ENCODE data around the gene SLC18A3. TPM values are rescaled to one million over a fixed set of nuclear protein-coding genes. Genes with fewer than 3 reads are reported as not detected.

Gene SLC18A3
- total and polyA plus RNA-seq, 7 experiments from 2014 or later = not detected

DNA sequence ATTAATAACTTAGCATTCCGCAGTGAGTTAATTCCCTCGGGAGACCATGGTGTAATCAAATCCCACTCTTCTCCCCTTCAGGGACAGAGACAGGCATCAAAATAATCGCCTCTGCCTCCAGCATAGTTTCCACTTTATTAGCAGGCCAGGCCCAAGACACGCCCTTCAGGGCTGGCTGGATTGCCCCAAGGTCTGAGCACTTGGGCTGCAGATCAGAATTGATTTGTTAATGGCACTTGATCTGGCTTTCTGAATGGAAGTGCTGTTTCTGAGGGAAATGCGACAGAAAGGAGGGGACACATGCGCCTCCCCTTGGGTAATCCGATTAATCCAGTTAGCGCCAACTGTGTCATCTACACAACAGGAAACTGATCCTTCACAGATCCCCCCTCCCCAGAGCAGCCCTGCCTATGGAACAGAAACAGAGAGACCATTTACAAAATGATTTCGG, 19.3 kb downstream of the SLC18A3 start:
- intact Hi-C loops (cut with micrococcal nuclease) = no loop called here

GRCh38 chr10:49631975-49632374, 21.9 kb downstream of the SLC18A3 start:
- no peaks in the 10 kb centered on the region for H3K4me1 ChIP-seq (ENCODE audit: control insufficient read depth in 2 of 2, insufficient read depth in 2 of 2, low read length in 2 of 2)

More for the DNA sequence above, 19.3 kb downstream of the SLC18A3 start:
- CTCF ChIA-PET = no interaction called here
- Histone ChIP-seq H3K4me1 (ENCODE audit: control insufficient read depth in 2 of 2, insufficient read depth in 2 of 2, low read length in 2 of 2) (no peaks in the 10 kb centered on the region), H3K27me3 (ENCODE audit: control insufficient read depth in 2 of 2, insufficient read depth in 2 of 2, low read length in 2 of 2) (no peaks in the 10 kb centered on the region), H3K27ac (ENCODE audit: low read depth, low read length) (no peak overlapping the region), H3K36me3 (ENCODE audit: control insufficient read depth in 2 of 3, insufficient read depth in 3 of 3, low read length in 3 of 3) (no peaks in the 10 kb centered on the region), H3K4me3 (ENCODE audit: low read length) (no peak overlapping the region), H3K9me3 (ENCODE audit: control insufficient read depth in 2 of 3, low read length in 3 of 3) (no peaks in the 10 kb centered on the region)
- Mint-ChIP-seq H3K9me3 (peaks cover 0 to 5% (median 0%) of the 10 kb centered on the region in 11 donors), H3K4me3 (no peak overlapping the region), H3K4me1 (no peaks in the 10 kb centered on the region), H3K27me3 (peaks cover 0 to 8% (median 4%) of the 10 kb centered on the region in 5 donors), H3K27ac (no peak overlapping the region), H3K36me3 (no peaks in the 10 kb centered on the region)
- POLR2A ChIA-PET = no interaction called here
- DNase-seq (no peak), ATAC-seq (no peak)

DNA sequence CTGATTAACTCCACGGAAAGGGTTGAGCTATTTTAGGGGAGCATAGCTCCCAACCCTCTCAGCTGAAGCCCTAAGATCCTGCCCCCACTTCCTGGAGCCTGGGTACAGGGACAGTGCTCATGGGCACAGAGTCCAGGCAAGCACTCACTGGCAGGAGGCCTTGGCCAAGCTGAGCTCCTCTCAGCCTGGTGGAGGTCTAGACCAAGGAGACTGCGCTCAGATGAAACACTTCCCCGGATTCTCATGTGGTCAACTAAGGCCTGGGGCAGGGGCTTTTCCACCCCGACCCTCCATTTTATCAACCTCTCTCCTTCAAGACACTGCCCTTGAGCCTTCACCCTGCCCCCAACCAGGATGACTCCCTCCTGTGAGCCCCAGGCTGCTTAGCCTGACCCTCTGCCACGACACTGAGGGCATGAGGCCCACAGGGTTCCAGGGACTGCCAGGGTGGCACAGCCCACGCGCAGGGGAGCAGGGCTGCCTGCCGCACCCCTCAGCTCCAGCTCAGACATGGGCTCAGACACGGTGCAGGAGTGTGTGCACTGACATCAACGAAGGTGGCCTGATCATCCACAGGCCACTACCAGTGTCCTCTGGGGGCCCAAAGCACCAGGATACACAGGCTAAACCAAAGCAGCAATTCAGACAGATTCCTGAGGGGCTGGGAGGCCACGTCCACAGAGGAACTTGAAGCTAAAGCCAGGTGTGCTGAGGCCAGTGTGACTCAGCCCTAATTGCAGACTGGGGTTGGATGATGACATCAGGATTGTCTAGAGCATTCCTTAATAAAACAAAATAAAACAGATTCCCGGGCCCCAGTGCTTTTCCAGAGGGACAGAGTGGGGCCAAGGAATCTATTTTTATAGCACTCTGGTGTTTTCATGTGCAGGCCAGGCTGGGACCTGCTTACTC, 22.6 kb downstream of the SLC18A3 start:
- Histone ChIP-seq H3K9me3 (ENCODE audit: control insufficient read depth in 2 of 3, low read length in 3 of 3) (no peaks in the 10 kb centered on the region), H3K4me1 (ENCODE audit: control insufficient read depth in 2 of 2, insufficient read depth in 2 of 2, low read length in 2 of 2) (no peaks in the 10 kb centered on the region), H3K27me3 (ENCODE audit: control insufficient read depth in 2 of 2, insufficient read depth in 2 of 2, low read length in 2 of 2) (no peaks in the 10 kb centered on the region), H3K27ac (ENCODE audit: low read depth, low read length) (no peak overlapping the region), H3K36me3 (ENCODE audit: control insufficient read depth in 2 of 3, insufficient read depth in 3 of 3, low read length in 3 of 3) (no peaks in the 10 kb centered on the region), H3K4me3 (ENCODE audit: low read length) (no peak overlapping the region)
- Mint-ChIP-seq H3K9me3 (no peaks in the 10 kb centered on the region), H3K27me3 (peaks cover 0 to 15% (median 1%) of the 10 kb centered on the region in 5 donors), H3K36me3 (no peaks in the 10 kb centered on the region), H3K4me1 (no peaks in the 10 kb centered on the region), H3K4me3 (no peak overlapping the region), H3K27ac (no peak overlapping the region)
- ChIA-PET CTCF (no interaction called here), POLR2A (no interaction called here)
- DNase-seq (no peak), ATAC-seq (no peak)
- intact Hi-C loops (cut with micrococcal nuclease) = no loop called here

More at GRCh38 chr10:49631975-49632374, 21.9 kb downstream of the SLC18A3 start:
- H3K27me3 ChIP-seq (ENCODE audit: control insufficient read depth in 2 of 2, insufficient read depth in 2 of 2, low read length in 2 of 2) = no peaks in the 10 kb centered on the region
- no peaks in the 10 kb centered on the region for H3K9me3 Mint-ChIP-seq
- H3K27ac ChIP-seq (ENCODE audit: low read depth, low read length) = no peak overlapping the region
- H3K27me3 Mint-ChIP-seq = peaks cover 0 to 8% (median under 1%) of the 10 kb centered on the region in 5 donors
- no peak overlapping the region for H3K4me3 Mint-ChIP-seq
- H3K36me3 ChIP-seq (ENCODE audit: control insufficient read depth in 2 of 3, insufficient read depth in 3 of 3, low read length in 3 of 3) = no peaks in the 10 kb centered on the region
- no peak overlapping the region for H3K4me3 ChIP-seq (ENCODE audit: low read length)
- ATAC-seq (no peak), DNase-seq (no peak)
- no peaks in the 10 kb centered on the region for H3K4me1 Mint-ChIP-seq
- H3K36me3 Mint-ChIP-seq = no peaks in the 10 kb centered on the region
- H3K27ac Mint-ChIP-seq = no peak overlapping the region
- ChIA-PET POLR2A (no interaction called here), CTCF (no interaction called here)
- intact Hi-C loops (cut with micrococcal nuclease) = no loop called here
- H3K9me3 ChIP-seq (ENCODE audit: control insufficient read depth in 2 of 3, low read length in 3 of 3) = no peaks in the 10 kb centered on the region

DNA sequence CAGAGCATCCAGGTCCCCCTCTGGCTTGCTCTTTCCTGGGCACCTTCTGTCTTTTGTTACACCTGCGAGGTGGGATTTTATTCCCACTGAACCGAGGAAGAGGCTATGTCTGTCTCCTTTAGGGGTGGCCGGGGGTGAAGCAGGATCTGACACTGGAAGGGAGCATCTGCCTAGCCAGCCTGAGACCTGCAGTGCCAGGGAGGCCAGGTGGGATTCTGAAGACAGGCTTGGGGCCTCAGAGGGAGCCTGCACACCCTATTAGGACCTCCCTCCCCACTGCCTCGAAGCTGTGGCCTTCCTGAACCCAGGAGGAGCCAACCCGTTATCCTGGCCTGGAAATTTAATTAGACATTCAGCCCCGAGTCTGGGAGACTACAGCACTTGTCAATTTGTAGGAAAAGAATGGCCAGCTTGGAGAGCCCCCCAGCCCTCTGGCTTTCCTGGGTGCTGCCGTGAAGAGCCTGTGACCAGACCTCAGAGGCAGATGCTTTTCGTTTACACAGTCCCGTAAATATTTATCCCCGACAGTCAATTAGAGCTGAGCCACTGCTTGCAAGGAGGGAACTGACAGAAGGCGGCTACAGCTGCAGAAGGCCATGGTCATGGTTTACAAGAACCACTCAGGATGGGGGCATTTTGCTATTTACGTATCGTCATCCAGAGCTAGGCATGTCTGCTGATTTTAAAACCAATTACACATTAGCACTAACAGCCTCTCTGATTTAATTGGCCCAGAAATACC, 23.4 kb downstream of the SLC18A3 start:
- ATAC-seq = no peak
- Mint-ChIP-seq H3K27me3 (peaks cover 0 to 22% (median under 1%) of the 10 kb centered on the region in 5 donors), H3K4me1 (no peaks in the 10 kb centered on the region), H3K27ac (no peak overlapping the region), H3K4me3 (no peak overlapping the region), H3K9me3 (peaks cover 0 to 1% (median 0%) of the 10 kb centered on the region in 11 donors), H3K36me3 (no peaks in the 10 kb centered on the region)
- ChIA-PET POLR2A (no interaction called here), CTCF (no interaction called here)
- Histone ChIP-seq H3K27me3 (ENCODE audit: control insufficient read depth in 2 of 2, insufficient read depth in 2 of 2, low read length in 2 of 2) (no peaks in the 10 kb centered on the region), H3K9me3 (ENCODE audit: control insufficient read depth in 2 of 3, low read length in 3 of 3) (no peaks in the 10 kb centered on the region), H3K4me3 (ENCODE audit: low read length) (no peak overlapping the region), H3K27ac (ENCODE audit: low read depth, low read length) (no peak overlapping the region), H3K36me3 (ENCODE audit: control insufficient read depth in 2 of 3, insufficient read depth in 3 of 3, low read length in 3 of 3) (no peaks in the 10 kb centered on the region), H3K4me1 (ENCODE audit: control insufficient read depth in 2 of 2, insufficient read depth in 2 of 2, low read length in 2 of 2) (no peaks in the 10 kb centered on the region)
- DNase-seq = no peak
- intact Hi-C loops (cut with micrococcal nuclease) = no loop called here

DNA sequence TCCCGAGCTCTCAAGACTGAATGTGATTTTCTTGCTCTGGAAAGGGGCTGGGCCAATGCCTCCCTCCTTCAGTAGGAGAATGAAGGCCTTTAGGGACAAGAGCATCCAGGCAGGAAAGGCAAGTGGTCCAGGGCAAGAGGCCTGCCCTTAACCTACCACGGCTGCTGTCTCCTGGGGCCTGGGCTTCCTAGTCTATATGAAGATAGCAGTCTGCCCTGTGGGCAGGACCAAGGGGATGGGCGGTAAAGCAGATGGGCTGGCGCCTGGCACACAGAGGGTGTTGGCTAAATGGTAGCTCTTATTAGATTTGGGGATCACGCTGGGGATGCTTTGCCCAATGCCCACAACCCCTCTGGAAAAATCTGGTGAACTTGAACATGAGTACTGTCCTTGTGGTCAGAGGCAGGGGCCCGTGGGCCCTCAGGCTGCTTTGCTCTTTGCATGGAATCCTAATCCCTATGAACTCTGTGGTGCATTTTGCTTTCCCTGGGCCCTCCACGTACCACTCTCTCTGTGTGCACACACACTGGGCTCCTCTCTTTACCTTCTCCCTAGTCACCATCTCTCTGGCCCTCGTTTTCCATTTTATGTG, 24.1 kb downstream of the SLC18A3 start:
- Histone ChIP-seq H3K36me3 (ENCODE audit: control insufficient read depth in 2 of 3, insufficient read depth in 3 of 3, low read length in 3 of 3) (no peaks in the 10 kb centered on the region), H3K27ac (ENCODE audit: low read depth, low read length) (no peak overlapping the region), H3K9me3 (ENCODE audit: control insufficient read depth in 2 of 3, low read length in 3 of 3) (no peaks in the 10 kb centered on the region), H3K4me3 (ENCODE audit: low read length) (no peak overlapping the region), H3K4me1 (ENCODE audit: control insufficient read depth in 2 of 2, insufficient read depth in 2 of 2, low read length in 2 of 2) (no peaks in the 10 kb centered on the region), H3K27me3 (ENCODE audit: control insufficient read depth in 2 of 2, insufficient read depth in 2 of 2, low read length in 2 of 2) (no peaks in the 10 kb centered on the region)
- DNase-seq = no peak
- intact Hi-C loops (cut with micrococcal nuclease) = no loop called here
- Mint-ChIP-seq H3K9me3 (peaks cover 0 to 1% (median 0%) of the 10 kb centered on the region in 11 donors), H3K27me3 (peaks cover 0 to 24% (median 0%) of the 10 kb centered on the region in 5 donors), H3K27ac (no peak overlapping the region), H3K36me3 (no peaks in the 10 kb centered on the region), H3K4me3 (no peak overlapping the region), H3K4me1 (no peaks in the 10 kb centered on the region)
- CTCF ChIA-PET = no interaction called here
- ATAC-seq = no peak
- POLR2A ChIA-PET = no interaction called here

GRCh38 chr10:49642311-49642710, 32.2 kb downstream of the SLC18A3 start:
- Mint-ChIP-seq H3K27me3 (peaks cover 19 to 52% (median 33%) of the 10 kb centered on the region in 5 donors), H3K9me3 (peaks cover 0 to 2% (median 0%) of the 10 kb centered on the region in 11 donors), H3K4me1 (no peaks in the 10 kb centered on the region), H3K36me3 (no peaks in the 10 kb centered on the region), H3K27ac (no peak overlapping the region), H3K4me3 (no peak overlapping the region)
- no peak for DNase-seq
- intact Hi-C loops (cut with micrococcal nuclease) = no loop called here
- CTCF ChIA-PET = no interaction called here
- ATAC-seq = no peak
- H3K9me3 ChIP-seq (ENCODE audit: control insufficient read depth in 2 of 3, low read length in 3 of 3) = no peaks in the 10 kb centered on the region
- H3K27me3 ChIP-seq (ENCODE audit: control insufficient read depth in 2 of 2, insufficient read depth in 2 of 2, low read length in 2 of 2) = no peaks in the 10 kb centered on the region
- no peaks in the 10 kb centered on the region for H3K4me1 ChIP-seq (ENCODE audit: control insufficient read depth in 2 of 2, insufficient read depth in 2 of 2, low read length in 2 of 2)
- no peak overlapping the region for H3K27ac ChIP-seq (ENCODE audit: low read depth, low read length)
- no peak overlapping the region for H3K4me3 ChIP-seq (ENCODE audit: low read length)
- H3K36me3 ChIP-seq (ENCODE audit: control insufficient read depth in 2 of 3, insufficient read depth in 3 of 3, low read length in 3 of 3) = no peaks in the 10 kb centered on the region
- POLR2A ChIA-PET = no interaction called here

Measured in naive thymus-derived CD4-positive, alpha-beta T cell (primary cell).